ENCODE results near the gene GLYATL1B.
A peak's percentile ranks its signal among the peaks of the same experiment; 100 is the strongest.

GLYATL1B gene

GRCh38 chr11:59142530-59143507 is 56.7 kb downstream of the GLYATL1B start, which contains the start of gene FAM111A:
Gene FAM111A (plus strand): TSS chr11:59142856. CDS start chr11:59148873, 6,017 bp downstream.
- DNase-seq (ENCODE audit: extremely low spot score) = peak; percentile 82
- POLR2A ChIA-PET = interaction anchor here (1.4 kb wide), 1 partner anchor 16 kb away, joined by 8 read pairs; no protein-coding TSS in a partner anchor
- peak; percentile 70 for TF ChIP-seq CTCF (IDR thresholded peaks at IDR 0.05; ENCODE audit: control extremely low read depth, extremely low read depth, low read depth, missing control alignments)
- CTCF ChIA-PET = interaction anchor here (1.0 to 7.0 kb wide), 10 partner anchors 8 to 575 kb away, joined by 3 to 37 read pairs (median 4); partner anchors contain the start of gene DTX4

GRCh38 chr11:59144096-59144495 is 58.0 kb downstream of the GLYATL1B start:
- ChIA-PET CTCF (interaction anchor here (1.3 to 7.0 kb wide), 7 partner anchors 9 to 86 kb away, joined by 3 to 104 read pairs (median 12); partner anchors contain the start of gene DTX4), POLR2A (no interaction called here)
- no peak for DNase-seq (ENCODE audit: extremely low spot score)
- TF ChIP-seq CTCF (IDR thresholded peaks at IDR 0.05; ENCODE audit: control extremely low read depth, extremely low read depth, low read depth, missing control alignments) = no peak
